ENCODE measurements around the gene HSDL2.

DNA sequence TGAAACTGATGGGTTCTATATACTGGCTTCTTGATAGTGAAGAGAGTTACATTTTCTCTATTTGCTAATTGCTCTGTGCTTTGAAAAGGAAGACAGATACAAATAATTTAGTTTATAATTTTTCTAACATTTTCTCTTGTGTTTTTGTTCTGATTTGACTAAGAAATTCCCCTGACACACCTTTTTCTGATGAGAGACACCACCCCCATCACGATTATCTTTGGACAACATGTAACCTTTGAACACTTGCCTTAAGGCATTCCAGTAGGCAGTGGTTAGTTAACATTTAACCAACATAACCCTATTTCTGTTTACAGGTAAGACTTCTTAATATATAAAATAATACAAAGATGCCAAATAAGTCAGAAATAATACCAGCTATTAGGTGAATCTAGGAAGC lies 42.4 kb upstream of the HSDL2 start:
- TF ChIP-seq CTCF (IDR thresholded peaks at IDR 0.05; ENCODE audit: insufficient read depth, low read depth, low read length): no peak
- TF ChIP-seq EZH2 (IDR thresholded peaks at IDR 0.05; ENCODE audit: insufficient read depth, low read length): no peak
